ENCODE results near the gene NUDT5. TPM values are rescaled to one million over a fixed set of nuclear protein-coding genes. Genes with fewer than 3 reads are reported as not detected.

Gene NUDT5
- polyA plus RNA-seq, 1 donor (not counting 4 experiments of a cell fraction or from before 2014, with no cell fraction given): 125 TPM

- no peaks in the 10 kb centered on the region for H3K9me1 ChIP-seq (ENCODE audit: control insufficient read depth, extremely low read depth, insufficient read depth, low read length)
- H3K27me3 ChIP-seq (ENCODE audit: control insufficient read depth, extremely low read depth, insufficient read depth, low read length): no peaks in the 10 kb centered on the region
- peaks cover 48% of the 10 kb centered on the region for H3K79me2 ChIP-seq (ENCODE audit: control insufficient read depth, insufficient read depth, low read length)
- no peak overlapping the region for H2AFZ ChIP-seq (ENCODE audit: control insufficient read depth, low read length)
- no peak overlapping the region for H3K27ac ChIP-seq (ENCODE audit: control insufficient read depth, insufficient read depth, low read length)
- H4K20me1 ChIP-seq (ENCODE audit: control insufficient read depth, extremely low read depth, insufficient read depth, low read length): peaks cover 4% of the 10 kb centered on the region
- peaks cover 19 to 20% of the 10 kb centered on the region in 2 experiments for H3K36me3 ChIP-seq (ENCODE audit: control insufficient read depth in 2 of 2, extremely low read depth in 1 of 2, insufficient read depth in 2 of 2, low read length in 2 of 2)
- no peak overlapping the region for H3K4me2 ChIP-seq (ENCODE audit: control insufficient read depth, extremely low read depth, insufficient read depth, low read depth, low read length)
- H3K4me3 ChIP-seq (ENCODE audit: control insufficient read depth in 2 of 3, extremely low read depth in 1 of 3, insufficient read depth in 2 of 3, low read depth in 1 of 3, low read length in 3 of 3): no peak overlapping the region
- dilution Hi-C loops (cut with MboI; ENCODE audit: extremely low pct_ligation_motif_present, low sequenced_read_pairs): no loop called here
- no peaks in the 10 kb centered on the region for H3K4me1 ChIP-seq (ENCODE audit: control insufficient read depth, extremely low read depth, insufficient read depth, low read length)
- no peak overlapping the region for H3K9ac ChIP-seq (ENCODE audit: control insufficient read depth, extremely low read depth, insufficient read depth, low read length)
- TF ChIP-seq EZH2 (IDR thresholded peaks at IDR 0.05; ENCODE audit: low read length): no peak
- no peak for TF ChIP-seq CTCF (optimal IDR thresholded peaks at IDR 0.05 in 1 of 3, IDR thresholded peaks at IDR 0.05 in 1 of 3, conservative IDR thresholded peaks at IDR 0.05 in 1 of 3; ENCODE audit: extremely low read depth in 1 of 3, insufficient read depth in 2 of 3, low read length in 3 of 3)
- no peak for FAIRE-seq
- no peaks in the 10 kb centered on the region for H3K9me3 ChIP-seq (ENCODE audit: control insufficient read depth, low read depth, low read length)
- no peak for DNase-seq (ENCODE audit: low read depth, low spot score)
Observed at GRCh38 chr10:12208460-12208859, 12.8 kb upstream of the NUDT5 start.

DNA sequence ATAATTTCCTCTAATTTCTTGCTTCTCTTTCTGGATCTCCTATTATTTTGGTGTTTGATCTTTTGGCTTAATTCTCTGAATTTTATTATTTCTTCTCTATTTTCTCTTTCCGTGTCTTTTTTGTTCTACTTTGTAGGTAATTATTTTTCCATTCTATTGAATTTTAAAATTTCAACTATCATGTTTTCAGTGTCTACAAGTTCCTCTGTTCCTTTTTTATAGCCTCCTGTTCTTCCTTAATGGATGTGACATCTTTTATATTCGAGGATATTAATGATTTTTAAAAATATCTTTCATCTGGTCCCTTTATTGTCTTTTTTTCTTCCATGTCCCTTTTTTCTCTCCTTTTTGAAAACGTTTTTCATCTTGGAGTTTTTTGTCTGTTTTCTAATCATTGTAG is 11.4 kb upstream of the NUDT5 start:
- H2AFZ ChIP-seq (ENCODE audit: control insufficient read depth, low read length): no peak overlapping the region
- no peak for TF ChIP-seq CTCF (optimal IDR thresholded peaks at IDR 0.05 in 1 of 3, IDR thresholded peaks at IDR 0.05 in 1 of 3, conservative IDR thresholded peaks at IDR 0.05 in 1 of 3; ENCODE audit: extremely low read depth in 1 of 3, insufficient read depth in 2 of 3, low read length in 3 of 3)
- TF ChIP-seq EZH2 (IDR thresholded peaks at IDR 0.05; ENCODE audit: low read length): no peak
- FAIRE-seq: no peak
- no peak overlapping the region for H3K27ac ChIP-seq (ENCODE audit: control insufficient read depth, insufficient read depth, low read length)
- no peaks in the 10 kb centered on the region for H3K9me3 ChIP-seq (ENCODE audit: control insufficient read depth, low read depth, low read length)
- no peak overlapping the region for H3K9ac ChIP-seq (ENCODE audit: control insufficient read depth, extremely low read depth, insufficient read depth, low read length)
- peaks cover 20 to 26% of the 10 kb centered on the region in 2 experiments for H3K36me3 ChIP-seq (ENCODE audit: control insufficient read depth in 2 of 2, extremely low read depth in 1 of 2, insufficient read depth in 2 of 2, low read length in 2 of 2)
- no peak for DNase-seq (ENCODE audit: low read depth, low spot score)
- H3K4me1 ChIP-seq (ENCODE audit: control insufficient read depth, extremely low read depth, insufficient read depth, low read length): no peaks in the 10 kb centered on the region
- no peaks in the 10 kb centered on the region for H3K9me1 ChIP-seq (ENCODE audit: control insufficient read depth, extremely low read depth, insufficient read depth, low read length)
- H3K4me3 ChIP-seq (ENCODE audit: control insufficient read depth in 2 of 3, extremely low read depth in 1 of 3, insufficient read depth in 2 of 3, low read depth in 1 of 3, low read length in 3 of 3): no peak overlapping the region
- peaks cover 4% of the 10 kb centered on the region for H4K20me1 ChIP-seq (ENCODE audit: control insufficient read depth, extremely low read depth, insufficient read depth, low read length)
- dilution Hi-C loops (cut with MboI; ENCODE audit: extremely low pct_ligation_motif_present, low sequenced_read_pairs): no loop called here
- peaks cover 61% of the 10 kb centered on the region for H3K79me2 ChIP-seq (ENCODE audit: control insufficient read depth, insufficient read depth, low read length)
- H3K27me3 ChIP-seq (ENCODE audit: control insufficient read depth, extremely low read depth, insufficient read depth, low read length): no peaks in the 10 kb centered on the region
- H3K4me2 ChIP-seq (ENCODE audit: control insufficient read depth, extremely low read depth, insufficient read depth, low read depth, low read length): no peak overlapping the region
